ENCODE data around the gene INTS4.

The INTS4 gene

DNA sequence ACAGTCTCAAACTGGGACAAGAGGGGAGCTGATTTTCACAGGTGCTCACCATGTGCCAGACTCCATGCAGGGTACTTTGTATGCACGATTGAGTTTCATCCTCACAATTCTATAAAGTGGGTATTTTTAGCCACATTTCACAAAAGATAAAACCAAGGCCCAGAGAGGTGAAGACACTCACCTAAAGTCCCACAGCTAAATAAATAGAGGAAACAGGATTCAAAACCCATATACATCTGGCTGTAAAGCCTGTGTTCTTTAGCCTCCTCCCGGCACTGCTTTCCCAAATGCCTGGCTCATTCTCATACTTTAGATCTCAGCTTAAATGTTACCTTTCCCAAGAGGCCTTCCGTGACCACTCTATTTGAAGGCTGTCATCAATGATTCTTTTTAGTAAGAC lies 41.8 kb upstream of the INTS4 start:
- Histone ChIP-seq H4K20me1 (ENCODE audit: control insufficient read depth, insufficient read depth, low read depth, low read length) (no peaks in the 10 kb centered on the region), H3K36me3 (ENCODE audit: control insufficient read depth, low read length) (no peaks in the 10 kb centered on the region), H3K9me3 (ENCODE audit: control insufficient read depth, insufficient read depth, low read length) (no peaks in the 10 kb centered on the region), H3K9me2 (replicated peaks; ENCODE audit: control insufficient read depth, low read length) (no peaks in the 10 kb centered on the region), H3F3A (ENCODE audit: control insufficient read depth, insufficient read depth) (no peaks in the 10 kb centered on the region), H3K27me3 (ENCODE audit: control insufficient read depth, low read length) (no peaks in the 10 kb centered on the region), H3K4me3 (ENCODE audit: low read length) (no peak overlapping the region), H3K79me2 (ENCODE audit: control insufficient read depth, low read length) (no peaks in the 10 kb centered on the region), H3K4me1 (ENCODE audit: control insufficient read depth, low read length) (peaks cover 9% of the 10 kb centered on the region), H3K4me2 (ENCODE audit: low read length) (no peak overlapping the region), H3K27ac (ENCODE audit: low read depth, low read length) (no peak overlapping the region)
- TF ChIP-seq CTCF (IDR thresholded peaks at IDR 0.05; ENCODE audit: low read depth, low read length, poor library complexity, severe bottlenecking) (no peak), EZH2phosphoT487 (IDR thresholded peaks at IDR 0.05; ENCODE audit: borderline replicate concordance, low read length) (no peak)

- H3K36me3 ChIP-seq (ENCODE audit: control insufficient read depth, low read length): no peaks in the 10 kb centered on the region
- no peaks in the 10 kb centered on the region for H3F3A ChIP-seq (ENCODE audit: control insufficient read depth, insufficient read depth)
- peaks cover under 1% of the 10 kb centered on the region for H3K4me1 ChIP-seq (ENCODE audit: control insufficient read depth, low read length)
These were observed 40.2 kb upstream of the INTS4 start for GRCh38 chr11:78034623-78035022.

DNA sequence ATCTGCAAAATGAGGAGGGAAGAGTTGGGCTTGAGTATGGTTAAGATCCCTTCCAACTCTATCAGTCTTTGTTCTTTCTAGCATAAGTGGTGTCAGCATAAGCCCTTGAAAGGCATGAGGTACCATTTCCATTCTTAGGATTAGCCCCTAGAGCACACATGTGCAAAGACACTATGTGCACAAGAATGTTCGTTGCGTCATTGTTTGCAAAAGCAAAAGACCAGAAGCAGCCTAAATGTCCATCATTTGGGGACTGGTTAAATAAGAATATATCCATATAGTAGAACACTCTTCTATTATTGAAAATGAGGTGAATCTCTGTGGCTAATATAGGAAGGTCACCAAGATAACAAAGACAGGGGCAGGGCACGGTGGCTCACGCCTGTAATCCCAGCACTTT lies 38.6 kb upstream of the INTS4 start:
- TF ChIP-seq CTCF (IDR thresholded peaks at IDR 0.05; ENCODE audit: low read depth, low read length, poor library complexity, severe bottlenecking): no peak
- no peak for TF ChIP-seq EZH2phosphoT487 (IDR thresholded peaks at IDR 0.05; ENCODE audit: borderline replicate concordance, low read length)
- H3K79me2 ChIP-seq (ENCODE audit: control insufficient read depth, low read length): no peaks in the 10 kb centered on the region
- no peak overlapping the region for H3K27ac ChIP-seq (ENCODE audit: low read depth, low read length)
- no peaks in the 10 kb centered on the region for H4K20me1 ChIP-seq (ENCODE audit: control insufficient read depth, insufficient read depth, low read depth, low read length)
- H3K4me3 ChIP-seq (ENCODE audit: low read length): no peak overlapping the region
- H3K4me2 ChIP-seq (ENCODE audit: low read length): no peak overlapping the region
- H3F3A ChIP-seq (ENCODE audit: control insufficient read depth, insufficient read depth): no peaks in the 10 kb centered on the region
- H3K9me2 ChIP-seq (replicated peaks; ENCODE audit: control insufficient read depth, low read length): no peaks in the 10 kb centered on the region
- 0 out of 2 replicates have a peak, but pooled peaks cover 2% of the 10 kb centered on the region for H3K27me3 ChIP-seq (ENCODE audit: control insufficient read depth, low read length)
- H3K36me3 ChIP-seq (ENCODE audit: control insufficient read depth, low read length): no peaks in the 10 kb centered on the region
- no peaks in the 10 kb centered on the region for H3K9me3 ChIP-seq (ENCODE audit: control insufficient read depth, insufficient read depth, low read length)
- H3K4me1 ChIP-seq (ENCODE audit: control insufficient read depth, low read length): no peaks in the 10 kb centered on the region

More at GRCh38 chr11:78034623-78035022, 40.2 kb upstream of the INTS4 start:
- H3K4me3 ChIP-seq (ENCODE audit: low read length): no peak overlapping the region
- H4K20me1 ChIP-seq (ENCODE audit: control insufficient read depth, insufficient read depth, low read depth, low read length): no peaks in the 10 kb centered on the region
- no peak overlapping the region for H3K27ac ChIP-seq (ENCODE audit: low read depth, low read length)
- no peak overlapping the region for H3K4me2 ChIP-seq (ENCODE audit: low read length)
- H3K27me3 ChIP-seq (ENCODE audit: control insufficient read depth, low read length): 0 out of 2 replicates have a peak, but pooled peaks cover 2% of the 10 kb centered on the region
- H3K9me3 ChIP-seq (ENCODE audit: control insufficient read depth, insufficient read depth, low read length): no peaks in the 10 kb centered on the region
- no peaks in the 10 kb centered on the region for H3K79me2 ChIP-seq (ENCODE audit: control insufficient read depth, low read length)
- no peaks in the 10 kb centered on the region for H3K9me2 ChIP-seq (replicated peaks; ENCODE audit: control insufficient read depth, low read length)
- TF ChIP-seq CTCF (IDR thresholded peaks at IDR 0.05; ENCODE audit: low read depth, low read length, poor library complexity, severe bottlenecking) (no peak), EZH2phosphoT487 (IDR thresholded peaks at IDR 0.05; ENCODE audit: borderline replicate concordance, low read length) (no peak)
